Measurements from ENCODE around the gene PRKCA.
A peak's percentile ranks its signal among the peaks of the same experiment; 100 is the strongest.

The PRKCA gene

GRCh38 chr17:66523378-66524200 is 221.2 kb downstream of the PRKCA start:
- no peak for DNase-seq

- DNase-seq, result no peak
Observed at GRCh38 chr17:66524877-66525276, 222.5 kb downstream of the PRKCA start.

GRCh38 chr17:66525338-66525737 is 222.9 kb downstream of the PRKCA start:
- no peak for DNase-seq

GRCh38 chr17:66526827-66527226 is 224.4 kb downstream of the PRKCA start:
- no peak for DNase-seq

GRCh38 chr17:66527335-66527734 is 224.9 kb downstream of the PRKCA start:
- peak; percentile 34 for DNase-seq

- DNase-seq, result peak; percentile 36
Observed at GRCh38 chr17:66531851-66532295, 229.5 kb downstream of the PRKCA start.

GRCh38 chr17:66533572-66533971 is 231.2 kb downstream of the PRKCA start:
- peak; percentile 85 for DNase-seq

- DNase-seq, result peak; percentile 80
Observed at GRCh38 chr17:66533986-66534385, 231.6 kb downstream of the PRKCA start.

GRCh38 chr17:66535611-66536010 is 233.2 kb downstream of the PRKCA start:
- DNase-seq, result no peak

- no peak for DNase-seq
Observed at GRCh38 chr17:66537502-66537901, 235.1 kb downstream of the PRKCA start.

GRCh38 chr17:66538776-66539175 is 236.4 kb downstream of the PRKCA start:
- DNase-seq, result no peak

- peak; percentile 84 for DNase-seq
Observed at GRCh38 chr17:66540131-66540781, 237.8 kb downstream of the PRKCA start.

- DNase-seq, result no peak
Observed at GRCh38 chr17:66541461-66542128, 239.2 kb downstream of the PRKCA start.

GRCh38 chr17:66542129-66542966 is 239.9 kb downstream of the PRKCA start:
- DNase-seq, result no peak

GRCh38 chr17:66542967-66543520 is 240.6 kb downstream of the PRKCA start:
- no peak for DNase-seq

GRCh38 chr17:66543526-66543925 is 241.1 kb downstream of the PRKCA start:
- no peak for DNase-seq

GRCh38 chr17:66545918-66546317 is 243.5 kb downstream of the PRKCA start:
- no peak for DNase-seq

- DNase-seq, result no peak
Observed at GRCh38 chr17:66547151-66547865, 244.9 kb downstream of the PRKCA start.

GRCh38 chr17:66548158-66548557 is 245.7 kb downstream of the PRKCA start:
- DNase-seq, result no peak

GRCh38 chr17:66548659-66549310 is 246.4 kb downstream of the PRKCA start:
- DNase-seq, result no peak

- DNase-seq, result no peak
Observed at GRCh38 chr17:66549311-66549704, 246.9 kb downstream of the PRKCA start.

Measured in retina (tissue), 1 donor.